Sigmoid colon (tissue), 4 donors: Measurements from ENCODE around the gene TNFAIP8.

Experiments
- POLR2A ChIP-seq, 2 donors: fragments of 450-650 bp; IDR thresholded peaks; one replicate each; pipeline ENCODE4 v1.6.1; 2016; ENCODE audit warnings: antibody characterized with exemption in 2 of 2, mild to moderate bottlenecking in 2 of 2, moderate library complexity in 2 of 2
- POLR2AphosphoS5 ChIP-seq, 4 donors: sonication (generic); formaldehyde crosslinking; IDR thresholded peaks; one replicate each; pipeline ENCODE4 v1.6.1; 2017; ENCODE audit warnings: antibody characterized with exemption in 4 of 4
- TF ChIP-seq, protein P1 (sequence below), 4 experiments: fragments of 450-650 bp in 3 of 4; fragments of 200-600 bp in 1 of 4; IDR thresholded peaks; one replicate each; pipeline ENCODE4 v1.5.1; 2016 to 2019; ENCODE audit warnings: antibody characterized with exemption in 4 of 4, mild to moderate bottlenecking in 3 of 4, moderate library complexity in 2 of 4

DNA sequence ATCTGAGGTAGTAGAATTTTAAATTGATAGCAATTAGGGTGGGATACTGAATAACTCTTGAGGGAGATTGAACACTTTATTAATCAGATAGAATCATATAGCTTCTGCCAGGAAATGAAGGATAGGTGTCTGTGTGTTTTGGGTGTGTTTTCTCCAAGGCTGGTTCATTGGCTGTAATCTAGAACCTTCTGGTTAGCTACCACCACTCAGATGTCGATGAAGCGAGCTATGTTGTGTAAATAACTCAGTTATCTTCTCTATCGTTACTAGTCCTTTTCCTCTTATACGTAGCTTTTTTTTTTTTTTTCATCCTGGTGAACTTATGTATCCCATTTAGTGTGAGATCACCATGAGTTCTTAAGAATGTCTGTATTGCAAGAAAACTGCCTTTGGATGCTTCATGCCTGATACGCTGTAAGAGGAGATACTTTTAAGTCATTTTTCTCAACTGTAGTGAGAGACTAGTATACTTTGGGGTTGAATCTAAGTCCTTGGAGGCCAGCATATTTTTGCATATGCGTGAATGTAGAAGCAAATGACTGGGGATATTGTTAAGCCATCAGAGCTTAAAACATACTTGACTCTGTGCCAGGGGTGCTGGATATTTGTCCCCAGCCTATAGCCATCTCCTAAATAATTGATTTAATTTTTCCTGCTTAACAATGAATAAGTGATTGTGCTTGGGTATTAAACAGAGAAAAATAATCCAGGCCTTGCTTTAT lies 2.1 kb downstream of the TNFAIP8 start:
- no peak for TF ChIP-seq POLR2AphosphoS5 (IDR thresholded peaks at IDR 0.05)
- TF ChIP-seq, protein P1, sequence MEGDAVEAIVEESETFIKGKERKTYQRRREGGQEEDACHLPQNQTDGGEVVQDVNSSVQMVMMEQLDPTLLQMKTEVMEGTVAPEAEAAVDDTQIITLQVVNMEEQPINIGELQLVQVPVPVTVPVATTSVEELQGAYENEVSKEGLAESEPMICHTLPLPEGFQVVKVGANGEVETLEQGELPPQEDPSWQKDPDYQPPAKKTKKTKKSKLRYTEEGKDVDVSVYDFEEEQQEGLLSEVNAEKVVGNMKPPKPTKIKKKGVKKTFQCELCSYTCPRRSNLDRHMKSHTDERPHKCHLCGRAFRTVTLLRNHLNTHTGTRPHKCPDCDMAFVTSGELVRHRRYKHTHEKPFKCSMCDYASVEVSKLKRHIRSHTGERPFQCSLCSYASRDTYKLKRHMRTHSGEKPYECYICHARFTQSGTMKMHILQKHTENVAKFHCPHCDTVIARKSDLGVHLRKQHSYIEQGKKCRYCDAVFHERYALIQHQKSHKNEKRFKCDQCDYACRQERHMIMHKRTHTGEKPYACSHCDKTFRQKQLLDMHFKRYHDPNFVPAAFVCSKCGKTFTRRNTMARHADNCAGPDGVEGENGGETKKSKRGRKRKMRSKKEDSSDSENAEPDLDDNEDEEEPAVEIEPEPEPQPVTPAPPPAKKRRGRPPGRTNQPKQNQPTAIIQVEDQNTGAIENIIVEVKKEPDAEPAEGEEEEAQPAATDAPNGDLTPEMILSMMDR (IDR thresholded peaks at IDR 0.05) = no peak
- TF ChIP-seq POLR2A (IDR thresholded peaks at IDR 0.05) = no peak
